Measurements from ENCODE around the gene RABEPK. TPM values are rescaled to one million over a fixed set of nuclear protein-coding genes. Genes with fewer than 3 reads are reported as not detected.

Gene RABEPK
- 13.1 and 15.0 TPM in 2 replicates for total RNA-seq
- long read RNA-seq, transcript RABEPK-202 (8 exons, 1,504 nt): major isoform, 21 of 51 reads
- long read RNA-seq, transcript RABEPK-204 (9 exons, 1,466 nt): minor isoform, 6 of 51 reads
- long read RNA-seq, partial matches to known transcripts: 8 of 51 reads
- long read RNA-seq, other reads (novel, unspliced or antisense): 14 of 51 reads

- Mint-ChIP-seq H3K27ac (peak within 1 kb of the TSS; percentile 93), H3K4me1 (ENCODE audit: low read depth) (peaks cover 8% of the 10 kb centered on the region), H3K27me3 (peaks cover 2% of the 10 kb centered on the region), H3K36me3 (ENCODE audit: insufficient read depth) (peaks cover 1% of the 10 kb centered on the region), H3K9me3 (ENCODE audit: low read depth) (no peaks in the 10 kb centered on the region), H3K4me3 (ENCODE audit: low read depth) (peak within 1 kb of the TSS; percentile 91)
- peak; percentile 91 for DNase-seq (ENCODE audit: low spot score, unreplicated experiment)
- peak; percentile 6 for TF ChIP-seq CTCF (IDR thresholded peaks at IDR 0.05; ENCODE audit: unreplicated experiment)
Measured at GRCh38 chr9:125200216-125201047, at the start of gene RABEPK. TSS of gene RABEPK (plus strand) at chr9:125200542. CDS start at chr9:125203014, 2,472 bp downstream.

- H3K36me3 Mint-ChIP-seq (ENCODE audit: insufficient read depth): peaks cover 13% of the 10 kb centered on the region
- no peak for DNase-seq (ENCODE audit: low spot score, unreplicated experiment)
- H3K27me3 Mint-ChIP-seq: no peaks in the 10 kb centered on the region
- H3K4me3 Mint-ChIP-seq (ENCODE audit: low read depth): no peak overlapping the region
- no peak overlapping the region for H3K27ac Mint-ChIP-seq
- TF ChIP-seq CTCF (IDR thresholded peaks at IDR 0.05; ENCODE audit: unreplicated experiment): no peak
- no peaks in the 10 kb centered on the region for H3K4me1 Mint-ChIP-seq (ENCODE audit: low read depth)
- no peaks in the 10 kb centered on the region for H3K9me3 Mint-ChIP-seq (ENCODE audit: low read depth)
Measured at GRCh38 chr9:125151730-125152129, 48.6 kb upstream of the RABEPK start.

GRCh38 chr9:125153712-125154367 lies 46.5 kb upstream of the RABEPK start:
- H3K4me3 Mint-ChIP-seq (ENCODE audit: low read depth): no peak overlapping the region
- no peak overlapping the region for H3K27ac Mint-ChIP-seq
- no peak for TF ChIP-seq CTCF (IDR thresholded peaks at IDR 0.05; ENCODE audit: unreplicated experiment)
- DNase-seq (ENCODE audit: low spot score, unreplicated experiment): no peak
- no peaks in the 10 kb centered on the region for H3K27me3 Mint-ChIP-seq
- H3K4me1 Mint-ChIP-seq (ENCODE audit: low read depth): no peaks in the 10 kb centered on the region
- H3K36me3 Mint-ChIP-seq (ENCODE audit: insufficient read depth): peaks cover 17% of the 10 kb centered on the region
- no peaks in the 10 kb centered on the region for H3K9me3 Mint-ChIP-seq (ENCODE audit: low read depth)

- no peaks in the 10 kb centered on the region for H3K4me1 Mint-ChIP-seq (ENCODE audit: low read depth)
Measured at GRCh38 chr9:125156551-125156950, 43.8 kb upstream of the RABEPK start.

More at GRCh38 chr9:125156551-125156950, 43.8 kb upstream of the RABEPK start:
- no peak for DNase-seq (ENCODE audit: low spot score, unreplicated experiment)
- Mint-ChIP-seq H3K27ac (no peak overlapping the region), H3K9me3 (ENCODE audit: low read depth) (no peaks in the 10 kb centered on the region), H3K4me3 (ENCODE audit: low read depth) (no peak overlapping the region), H3K36me3 (ENCODE audit: insufficient read depth) (peaks cover 14% of the 10 kb centered on the region), H3K27me3 (no peaks in the 10 kb centered on the region)
- no peak for TF ChIP-seq CTCF (IDR thresholded peaks at IDR 0.05; ENCODE audit: unreplicated experiment)

Data from progenitor cell of endocrine pancreas (in vitro differentiated cells).